Lower lobe of right lung (tissue), 2 donors: Measurements from ENCODE around the gene TLE4. TPM values are rescaled to one million over a fixed set of nuclear protein-coding genes. Genes with fewer than 3 reads are reported as not detected.

ENCODE experiments used
- ATAC-seq, 2 donors: fragments of 200-7000 bp; cut with Tn5 transposase; one replicate each; pipeline ENCODE4 v1.9.1; 2020 to 2022; ENCODE audit warnings: mild to moderate bottlenecking in 2 of 2, moderate library complexity in 2 of 2
- DNase-seq: peaks from one replicate; pipeline ENCODE4 v3.0.0-alpha.2; 2020
- H3K27ac ChIP-seq: fragments of 200-600 bp; one replicate; pipeline ENCODE4 v1.8.0; 2022
- H3K27me3 ChIP-seq: fragments of 200-600 bp; one replicate; pipeline ENCODE4 v1.8.0; 2022; ENCODE audit warnings: low read depth
- H3K36me3 ChIP-seq: fragments of 200-600 bp; one replicate; pipeline ENCODE4 v1.8.0; 2022; ENCODE audit warnings: mild to moderate bottlenecking
- H3K4me1 ChIP-seq: fragments of 200-600 bp; one replicate; pipeline ENCODE4 v1.8.0; 2022
- H3K4me3 ChIP-seq: fragments of 200-600 bp; one replicate; pipeline ENCODE4 v1.8.0; 2022; ENCODE audit warnings: mild to moderate bottlenecking
- H3K9me3 ChIP-seq: fragments of 200-600 bp; one replicate; pipeline ENCODE4 v1.8.0; 2022
- CTCF ChIP-seq: fragments of 200-600 bp; IDR thresholded peaks from one replicate; pipeline ENCODE4 v1.8.0; 2022; ENCODE audit warnings: antibody characterized with exemption, mild to moderate bottlenecking
- intact Hi-C: fragments of 100-400 bp; cut with DNase I; formaldehyde crosslinking; loops from one replicate; pipeline ENCODE4 v1.11.0; 2022
- total RNA-seq: library from RNA; stranded (reverse); fragmentation: NEBNext Ultra II Directional; extraction: Animal tissue kit (Norgen Biotek cat#: 25700); gene quantifications from one replicate; pipeline ENCODE4 v1.2.1, GENCODE V29; 2021
- donor health status: DM: no; HTN: yes; CAD: no; lungs with severe emphysema.

TLE4 gene
- total RNA-seq, 1 donor from 2014 or later: 48.6 TPM

- DNase-seq (no peak), ATAC-seq (no peak)
- no peak for TF ChIP-seq CTCF
- Histone ChIP-seq H3K4me3 (no peak overlapping the region), H3K4me1 (no peaks in the 10 kb centered on the region), H3K27ac (no peak overlapping the region), H3K27me3 (no peaks in the 10 kb centered on the region), H3K36me3 (no peaks in the 10 kb centered on the region), H3K9me3 (no peaks in the 10 kb centered on the region)
- intact Hi-C loops: no loop called here
These were observed 69.3 kb downstream of the TLE4 start for GRCh38 chr9:79641070-79641469.

GRCh38 chr9:79642671-79643070 is 70.9 kb downstream of the TLE4 start:
- H3K36me3 ChIP-seq: no peaks in the 10 kb centered on the region
- no peaks in the 10 kb centered on the region for H3K27me3 ChIP-seq
- no peak overlapping the region for H3K27ac ChIP-seq
- no peaks in the 10 kb centered on the region for H3K4me1 ChIP-seq
- no peak for ATAC-seq
- TF ChIP-seq CTCF: no peak
- no peak for DNase-seq
- no peak overlapping the region for H3K4me3 ChIP-seq
- no peaks in the 10 kb centered on the region for H3K9me3 ChIP-seq
- intact Hi-C loops: no loop called here

GRCh38 chr9:79644048-79644447 is 72.3 kb downstream of the TLE4 start:
- no peak overlapping the region for H3K27ac ChIP-seq
- no peaks in the 10 kb centered on the region for H3K27me3 ChIP-seq
- no peaks in the 10 kb centered on the region for H3K4me1 ChIP-seq
- no peaks in the 10 kb centered on the region for H3K9me3 ChIP-seq
- intact Hi-C loops: no loop called here
- DNase-seq (no peak), ATAC-seq (no peak)
- no peak overlapping the region for H3K4me3 ChIP-seq
- H3K36me3 ChIP-seq: no peaks in the 10 kb centered on the region
- no peak for TF ChIP-seq CTCF

GRCh38 chr9:79644601-79645000 is 72.8 kb downstream of the TLE4 start:
- Histone ChIP-seq H3K36me3 (no peaks in the 10 kb centered on the region), H3K27ac (no peak overlapping the region), H3K27me3 (no peaks in the 10 kb centered on the region), H3K9me3 (no peaks in the 10 kb centered on the region), H3K4me3 (no peak overlapping the region), H3K4me1 (no peaks in the 10 kb centered on the region)
- TF ChIP-seq CTCF: no peak
- ATAC-seq: no peak
- intact Hi-C loops: no loop called here
- no peak for DNase-seq

- DNase-seq (no peak), ATAC-seq (no peak)
- no peak overlapping the region for H3K27ac ChIP-seq
- TF ChIP-seq CTCF: no peak
- H3K4me3 ChIP-seq: no peak overlapping the region
- no peaks in the 10 kb centered on the region for H3K4me1 ChIP-seq
- no peaks in the 10 kb centered on the region for H3K27me3 ChIP-seq
- intact Hi-C loops: no loop called here
- H3K9me3 ChIP-seq: no peaks in the 10 kb centered on the region
- no peaks in the 10 kb centered on the region for H3K36me3 ChIP-seq
These were observed 73.3 kb downstream of the TLE4 start for GRCh38 chr9:79645110-79645509.

- intact Hi-C loops: no loop called here
- no peak for TF ChIP-seq CTCF
- H3K36me3 ChIP-seq: no peaks in the 10 kb centered on the region
- ATAC-seq (no peak), DNase-seq (no peak)
- H3K27me3 ChIP-seq: no peaks in the 10 kb centered on the region
- H3K4me3 ChIP-seq: no peak overlapping the region
- H3K9me3 ChIP-seq: no peaks in the 10 kb centered on the region
- H3K27ac ChIP-seq: no peak overlapping the region
- H3K4me1 ChIP-seq: peaks cover 4% of the 10 kb centered on the region
These were observed 74.3 kb downstream of the TLE4 start for GRCh38 chr9:79646096-79646495.
